GM10847 (cell line): Measurements from ENCODE around the gene EFHD1.

ENCODE experiments used
- POLR2A ChIP-seq: IDR thresholded peaks from 2 replicates; pipeline ENCODE4 v1.6.1; 2011; ENCODE audit not compliant: insufficient read length; ENCODE audit errors: extremely low read depth

Gene EFHD1

DNA sequence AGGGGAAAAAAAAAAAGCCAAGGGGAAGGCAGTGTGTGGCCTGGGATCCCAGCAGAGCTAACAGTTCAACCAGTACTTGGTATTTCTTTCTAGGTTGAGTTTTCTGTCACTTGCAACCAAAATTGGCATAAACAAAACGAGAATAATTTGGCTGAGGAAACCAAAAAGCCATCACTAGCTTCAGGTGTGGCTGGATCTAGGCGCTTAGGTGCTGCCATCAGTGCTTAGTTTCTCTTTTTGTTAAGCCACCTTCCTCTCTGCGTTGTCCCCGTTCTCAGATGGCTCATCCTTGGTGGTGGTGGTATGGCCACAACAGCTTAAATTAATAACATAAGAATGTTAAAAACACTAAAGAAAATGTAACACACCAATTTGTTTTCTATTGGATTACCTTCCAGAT, 2.4 kb downstream of the EFHD1 start:
- TF ChIP-seq POLR2A, result no peak

DNA sequence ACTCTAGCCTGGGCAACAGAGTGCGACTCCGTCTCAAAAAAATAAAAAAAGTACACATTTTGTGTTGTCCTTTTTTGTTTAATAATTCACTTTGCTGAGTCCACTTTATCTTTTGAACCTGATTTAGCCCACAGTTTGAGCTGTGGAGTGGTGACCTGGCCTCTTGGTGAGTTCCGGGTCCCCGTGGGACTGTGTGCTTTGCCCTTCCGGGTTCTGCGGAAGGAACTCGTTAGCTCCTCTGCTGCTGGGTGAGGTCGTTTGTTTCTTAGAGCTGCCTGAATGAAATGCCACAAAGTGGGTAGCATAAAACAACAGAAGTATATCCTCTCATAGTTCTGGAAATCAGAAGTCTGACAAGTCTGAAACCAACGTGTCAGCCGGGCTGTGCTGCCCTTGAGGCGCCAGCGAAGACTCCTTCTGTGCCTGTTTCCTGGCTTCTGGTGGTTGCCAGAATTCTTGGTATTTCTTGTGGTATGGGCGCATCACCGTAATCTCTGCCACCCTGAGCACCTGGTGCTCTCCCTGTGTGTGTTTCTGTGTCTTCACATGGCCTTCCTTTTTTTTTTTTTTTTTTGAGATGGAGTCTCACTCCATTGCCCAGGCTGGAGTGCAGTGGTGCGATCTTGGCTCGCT, 3.5 kb downstream of the EFHD1 start:
- no peak for TF ChIP-seq POLR2A

DNA sequence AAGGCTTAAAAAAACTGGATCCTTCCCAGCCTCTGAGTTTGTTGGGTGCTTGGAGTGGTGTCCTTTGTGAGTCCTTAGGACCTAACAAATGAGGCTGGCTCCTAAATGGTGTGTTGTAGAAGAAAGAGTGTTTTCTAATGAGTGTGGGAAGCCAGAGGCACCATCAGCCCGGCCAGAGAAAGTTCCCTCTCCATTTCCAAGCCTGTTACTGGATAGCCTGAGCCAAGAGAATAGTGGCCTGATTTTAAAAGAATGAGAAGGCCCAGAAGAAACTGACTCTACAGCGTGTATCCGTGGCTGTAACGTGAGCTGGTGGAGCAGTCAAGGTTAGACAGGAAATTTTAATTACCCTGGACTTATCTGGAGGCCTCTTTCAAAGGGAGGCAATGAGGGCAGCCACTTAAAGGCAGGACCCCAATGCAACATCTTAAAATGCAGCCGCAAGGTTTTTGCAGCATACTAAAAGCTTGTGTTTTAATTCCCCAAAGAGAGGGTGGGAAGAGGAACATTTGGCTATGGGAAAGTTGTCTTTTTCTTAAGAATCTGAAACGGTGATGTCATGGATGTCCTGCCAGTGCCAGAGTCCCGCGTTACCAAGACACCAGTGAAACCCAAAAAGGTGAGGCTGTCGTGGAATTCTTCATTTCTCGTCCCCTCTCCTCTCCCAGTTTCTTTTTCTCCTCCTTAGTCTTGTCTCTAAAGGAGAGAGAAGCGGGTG, 4.6 kb downstream of the EFHD1 start:
- TF ChIP-seq POLR2A, result no peak

DNA sequence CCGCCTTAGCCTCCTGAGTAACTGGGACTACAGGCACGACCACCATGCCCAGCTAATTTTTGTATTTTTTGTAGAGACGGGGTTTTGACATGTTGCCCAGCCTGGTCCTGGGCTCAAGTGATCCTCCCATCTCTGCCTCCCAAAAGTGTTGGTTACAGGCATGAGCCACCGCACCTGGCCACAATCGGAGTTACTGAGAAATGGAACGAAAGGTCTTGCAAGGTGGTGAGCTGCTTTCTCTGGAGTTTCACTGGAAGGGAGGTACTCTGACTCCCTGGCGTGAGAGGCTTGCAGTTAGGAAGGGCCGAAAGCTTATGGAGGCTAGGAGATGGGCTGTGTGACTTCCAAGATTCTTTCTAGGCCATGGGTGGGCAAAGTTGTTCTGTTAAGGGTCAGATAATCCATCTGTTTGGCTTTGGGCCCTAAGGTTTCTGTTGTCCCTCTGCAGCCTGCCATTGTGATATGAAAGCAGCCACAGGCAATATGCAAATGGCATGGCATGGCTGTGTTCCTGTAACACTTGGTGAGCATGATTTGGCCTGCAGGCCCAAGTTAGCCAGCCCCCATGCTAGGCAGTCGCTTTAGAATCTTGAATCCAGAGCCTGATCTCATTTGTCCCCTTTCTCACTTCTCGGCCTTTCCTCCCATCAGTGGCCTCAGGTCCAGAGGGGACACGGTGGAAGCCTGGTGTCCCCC, 7.9 kb downstream of the EFHD1 start:
- TF ChIP-seq POLR2A, result no peak

DNA sequence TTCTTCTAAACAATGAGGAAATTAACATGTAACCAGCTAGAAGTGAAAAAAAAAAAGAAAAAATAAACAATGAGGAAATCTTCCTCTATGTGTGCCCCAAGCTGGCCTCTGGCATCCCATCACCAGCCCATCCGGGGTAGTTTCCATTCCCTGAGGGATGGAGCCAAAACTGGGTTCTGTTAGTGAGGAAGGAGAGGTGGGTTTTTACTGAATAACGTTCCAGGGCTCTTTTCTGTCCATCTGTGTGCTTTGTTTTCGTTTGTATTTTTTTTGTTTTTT, 9.7 kb downstream of the EFHD1 start:
- TF ChIP-seq POLR2A, result no peak

DNA sequence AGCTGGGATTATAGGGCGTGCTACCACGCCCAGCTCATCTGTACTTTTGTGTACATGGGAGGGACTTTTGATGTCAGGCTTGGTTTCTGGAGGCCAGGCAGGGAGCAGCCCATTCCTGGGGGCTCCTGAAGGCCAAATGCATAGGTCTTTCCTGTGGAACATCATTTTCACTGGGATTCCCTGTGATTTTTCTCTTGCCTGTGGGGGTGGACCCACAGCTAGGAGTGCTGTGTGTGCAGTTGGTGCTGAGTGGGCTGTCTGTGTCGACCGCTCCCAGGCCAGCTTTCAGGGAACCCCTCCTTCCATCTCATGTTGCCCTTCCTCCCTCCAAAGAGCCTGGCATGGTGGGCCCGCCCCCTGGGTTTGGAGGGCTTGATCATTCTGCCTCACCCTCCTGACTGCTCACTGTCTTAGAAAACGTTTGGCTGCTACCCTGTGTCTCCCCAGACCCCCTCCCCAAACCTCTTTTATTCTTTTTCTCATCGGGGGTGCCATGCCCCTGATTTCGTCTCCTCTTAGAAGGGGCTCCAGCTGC, 10.5 kb downstream of the EFHD1 start:
- TF ChIP-seq POLR2A, result no peak

DNA sequence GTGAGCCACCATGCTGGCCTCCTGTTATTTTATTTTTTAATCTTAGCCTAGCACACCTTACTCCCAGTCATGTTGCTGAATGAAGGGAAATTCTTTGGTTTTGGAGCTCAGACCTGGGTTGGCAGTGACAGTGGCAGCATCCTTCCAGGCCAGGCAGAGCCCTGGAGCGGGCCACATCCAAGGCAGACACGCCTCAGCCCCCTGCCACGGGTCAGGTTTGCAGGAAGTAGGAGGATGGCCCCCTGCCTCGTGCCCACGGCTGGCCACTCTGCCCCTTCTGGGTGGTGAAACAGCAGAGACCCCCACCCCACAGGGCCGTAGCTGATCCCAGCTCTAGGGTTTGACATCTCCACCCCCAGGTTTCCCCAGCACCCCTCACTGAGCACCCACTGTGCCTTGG, 11.7 kb downstream of the EFHD1 start:
- TF ChIP-seq POLR2A, result no peak

DNA sequence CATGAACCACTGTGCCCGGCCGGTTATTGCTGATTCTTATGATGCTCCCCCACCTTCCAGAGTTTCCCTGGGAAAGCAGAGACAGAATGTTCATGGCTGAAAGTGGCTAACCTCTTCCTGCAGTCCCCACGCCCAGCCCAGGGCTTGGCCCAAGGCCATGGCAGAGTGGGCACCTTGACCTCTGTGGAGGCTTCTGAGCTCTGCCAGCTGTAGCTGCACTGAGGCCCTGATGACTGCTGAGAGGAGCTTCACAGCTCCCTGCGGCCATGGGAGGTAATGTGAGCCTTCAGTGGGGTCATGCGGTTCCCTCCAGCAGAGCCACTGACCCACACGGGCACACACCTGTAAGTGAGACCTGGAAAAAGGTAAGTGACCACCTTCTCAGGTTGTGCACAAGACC, 13.3 kb downstream of the EFHD1 start:
- no peak for TF ChIP-seq POLR2A

DNA sequence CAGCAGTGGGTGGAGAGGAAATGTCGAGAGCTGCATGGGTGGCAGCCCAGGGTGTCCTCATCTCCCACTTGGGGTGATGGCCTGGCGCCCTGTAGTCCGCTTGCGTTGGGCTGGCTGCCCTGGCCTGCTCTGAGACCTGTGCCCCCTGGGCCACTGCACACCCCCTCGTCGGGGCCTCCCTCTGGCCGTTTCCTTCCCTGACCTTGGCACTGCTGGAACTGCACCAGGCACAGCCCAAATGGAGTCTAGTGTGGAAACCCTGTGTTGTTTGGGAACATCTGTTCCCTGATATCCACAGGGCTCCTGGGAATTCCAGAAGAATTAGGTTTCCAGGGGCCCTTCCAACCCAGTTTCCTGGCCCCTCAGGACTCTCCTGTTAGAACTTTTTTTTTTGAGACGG, 13.9 kb downstream of the EFHD1 start:
- no peak for TF ChIP-seq POLR2A

DNA sequence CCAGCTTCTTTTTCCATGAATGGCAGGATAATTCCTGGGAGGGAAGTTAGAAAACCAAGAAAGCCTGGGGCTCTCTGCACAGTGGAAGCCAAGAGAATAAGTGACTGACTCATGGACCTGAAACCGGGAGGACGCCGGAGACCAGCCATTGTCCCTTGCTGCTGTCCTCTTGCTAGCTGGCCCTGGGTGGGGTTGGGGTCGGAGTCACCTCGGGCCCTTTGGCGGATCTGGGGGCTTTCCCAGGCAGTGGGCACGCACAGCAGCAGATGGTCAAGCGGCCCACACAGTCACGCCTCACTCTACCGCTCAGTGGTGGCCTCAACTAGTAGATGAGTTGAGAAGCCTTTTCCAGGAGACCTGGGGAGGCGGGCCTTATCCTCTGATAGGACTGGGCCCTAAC, 15.6 kb downstream of the EFHD1 start:
- no peak for TF ChIP-seq POLR2A

DNA sequence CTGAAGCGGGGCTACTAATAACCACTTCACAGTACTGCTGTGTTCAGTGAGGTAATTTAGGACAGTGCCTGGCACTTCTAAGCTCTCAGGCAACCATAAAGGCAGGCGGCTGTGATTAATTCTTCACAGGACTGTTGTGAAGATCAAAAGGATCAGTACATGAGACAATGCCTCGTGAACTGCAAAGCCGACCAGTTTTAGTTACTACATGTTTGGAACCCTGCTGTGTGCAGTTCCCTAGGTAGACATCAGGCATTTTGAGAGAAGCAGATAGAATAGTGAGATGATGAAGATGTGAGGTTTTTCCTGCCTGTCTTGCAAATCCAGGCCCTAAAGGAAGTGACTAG, 19.1 kb downstream of the EFHD1 start:
- no peak for TF ChIP-seq POLR2A

DNA sequence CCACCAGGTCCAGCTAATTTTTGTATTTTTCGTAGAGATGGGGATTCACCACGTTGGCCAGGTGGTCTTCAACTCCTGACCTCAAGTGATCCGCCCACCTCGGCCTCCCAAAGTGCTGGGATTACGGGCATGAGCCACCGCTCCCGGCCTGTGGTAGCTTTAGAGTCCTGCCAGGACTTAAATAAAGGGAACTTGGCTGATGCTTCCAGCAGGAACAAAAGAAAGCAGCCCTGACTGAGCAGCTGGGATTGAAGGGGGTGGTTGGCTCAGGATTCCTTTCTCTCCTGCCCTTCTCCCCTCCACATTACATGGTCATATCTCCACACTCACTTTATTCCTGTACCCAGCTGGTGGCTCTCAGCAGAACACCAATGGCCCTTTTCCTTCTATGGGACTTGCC, 20.0 kb downstream of the EFHD1 start:
- TF ChIP-seq POLR2A, result no peak

DNA sequence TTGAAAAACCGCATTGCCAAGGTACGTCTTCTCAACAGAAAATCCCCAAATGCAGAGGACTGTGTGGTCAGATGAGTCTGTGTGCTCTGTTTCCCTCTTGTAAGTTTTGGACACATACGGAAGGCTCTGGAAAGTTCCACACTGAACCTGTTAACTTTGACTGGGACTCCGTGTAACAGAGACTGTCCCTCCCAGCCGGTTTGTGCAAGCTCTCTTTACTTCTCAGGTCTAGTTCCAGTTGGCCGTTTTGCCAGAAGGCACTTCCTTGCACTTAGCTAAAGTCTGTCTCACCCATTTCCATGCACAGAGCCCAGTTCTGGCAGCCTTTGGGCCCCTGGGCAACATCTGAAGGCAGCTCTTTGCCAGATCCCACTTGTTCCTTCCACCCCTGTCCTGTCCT, 22.0 kb downstream of the EFHD1 start:
- TF ChIP-seq POLR2A, result no peak

DNA sequence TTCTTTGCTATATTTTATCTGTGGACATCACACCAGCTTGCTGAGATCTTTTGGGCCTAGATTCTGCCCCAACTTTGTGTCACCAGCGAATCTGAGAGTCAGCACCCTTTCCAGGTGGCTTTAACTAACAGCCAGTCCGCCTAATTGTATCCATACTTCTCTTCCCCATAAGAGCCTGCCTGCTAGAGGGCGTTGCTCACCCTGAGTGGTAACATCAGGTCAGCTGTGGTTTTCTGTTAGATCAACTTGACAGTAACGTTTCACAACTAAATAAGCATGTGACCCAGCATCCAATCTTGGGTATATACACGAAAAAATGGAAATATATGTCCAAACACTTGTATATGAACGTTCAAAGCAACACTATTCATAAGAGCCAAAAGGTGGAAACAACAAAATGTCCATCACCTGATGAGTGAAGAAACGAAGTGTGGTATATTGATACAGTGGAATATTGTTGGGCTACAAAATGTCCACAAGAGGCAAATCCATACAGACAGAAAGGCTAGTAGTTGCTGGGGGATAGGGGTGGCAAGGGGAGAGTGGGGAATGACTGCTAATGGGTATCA, 24.9 kb downstream of the EFHD1 start:
- TF ChIP-seq POLR2A, result no peak

DNA sequence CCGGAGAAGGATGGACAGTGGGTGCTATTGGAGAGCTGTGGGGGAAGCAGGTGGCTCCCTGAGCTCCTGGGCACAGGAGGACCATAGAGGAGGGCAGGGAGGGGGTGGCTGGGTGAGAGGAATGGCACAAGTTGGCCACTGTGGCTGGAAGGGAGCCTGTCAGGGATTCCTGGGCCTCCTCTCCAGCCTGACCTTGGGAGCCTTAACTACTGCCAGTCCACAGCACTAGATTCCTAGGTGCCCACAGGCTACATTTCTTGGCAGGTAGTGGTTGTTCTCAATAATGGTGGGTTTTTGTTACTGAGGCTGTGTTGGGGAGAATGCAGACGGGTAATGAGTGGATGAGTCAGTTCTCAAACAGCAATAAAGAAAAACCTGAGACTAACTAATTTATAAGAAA, 26.0 kb downstream of the EFHD1 start:
- TF ChIP-seq POLR2A, result no peak
